H9 (cell line): ENCODE results near the gene PCDHGA2. TPM values are rescaled to one million over a fixed set of nuclear protein-coding genes. Genes with fewer than 3 reads are reported as not detected.

Experiments used
- DNase-seq: peaks from one replicate; pipeline ENCODE4 v3.0.0-alpha.2; 2017
- H2AFZ ChIP-seq: one replicate; pipeline ENCODE4 v1.6.1; 2013; ENCODE audit warnings: mild to moderate bottlenecking, low read length, control low read depth, moderate library complexity
- H2AK5ac ChIP-seq: 2 replicates; pipeline ENCODE4 v1.6.1; 2013; ENCODE audit warnings: low read length, control low read depth, mixed read lengths; ENCODE audit not compliant: insufficient read length
- H2BK120ac ChIP-seq: one replicate; pipeline ENCODE4 v1.6.1; 2013; ENCODE audit warnings: low read depth, mild to moderate bottlenecking, low read length, control low read depth, inconsistent platforms; ENCODE audit not compliant: poor library complexity, severe bottlenecking
- H2BK12ac ChIP-seq: 2 replicates; pipeline ENCODE4 v1.6.1; 2013; ENCODE audit warnings: low read length, control low read depth, mixed read lengths, low read depth; ENCODE audit not compliant: insufficient read length
- H2BK15ac ChIP-seq: 2 replicates; pipeline ENCODE4 v1.6.1; 2013; ENCODE audit warnings: low read depth, low read length, control low read depth
- H2BK20ac ChIP-seq: one replicate; pipeline ENCODE4 v1.6.1; 2013; ENCODE audit warnings: low read depth, mild to moderate bottlenecking, low read length, control low read depth, inconsistent platforms; ENCODE audit not compliant: poor library complexity, severe bottlenecking
- H2BK5ac ChIP-seq: 2 replicates; pipeline ENCODE4 v1.6.1; 2013; ENCODE audit warnings: low read length, control low read depth, mixed read lengths; ENCODE audit not compliant: insufficient read length
- H3K14ac ChIP-seq: 2 replicates; pipeline ENCODE4 v1.6.1; 2013; ENCODE audit warnings: low read length, control low read depth; ENCODE audit not compliant: insufficient read depth
- H3K18ac ChIP-seq: 2 replicates; pipeline ENCODE4 v1.6.1; 2013; ENCODE audit warnings: low read depth, mild to moderate bottlenecking, mixed read lengths, low read length, control low read depth; ENCODE audit not compliant: insufficient read length
- H3K23ac ChIP-seq: 2 replicates; pipeline ENCODE4 v1.6.1; 2013; ENCODE audit warnings: low read length, control low read depth, mixed read lengths, low read depth; ENCODE audit not compliant: insufficient read length
- H3K23me2 ChIP-seq: 2 replicates; pipeline ENCODE4 v1.6.1; 2013; ENCODE audit warnings: low read depth, mild to moderate bottlenecking, mixed read lengths, low read length, control low read depth; ENCODE audit not compliant: insufficient read length, poor library complexity, severe bottlenecking
- H3K27ac ChIP-seq: 2 replicates; pipeline ENCODE4 v1.5.1; 2013; ENCODE audit warnings: low read length, control low read depth, mixed read lengths, low read depth; ENCODE audit not compliant: insufficient read length
- H3K27me3 ChIP-seq: 2 replicates; pipeline ENCODE4 v1.6.1; 2013; ENCODE audit warnings: low read length, control low read depth, inconsistent platforms; ENCODE audit not compliant: insufficient read depth
- H3K4ac ChIP-seq: 2 replicates; pipeline ENCODE4 v1.6.1; 2013; ENCODE audit warnings: low read depth, mild to moderate bottlenecking, control low read depth, inconsistent platforms, low read length, moderate library complexity
- H3K4me1 ChIP-seq: 2 replicates; pipeline ENCODE4 v1.6.1; 2013; ENCODE audit warnings: low read length, control low read depth, inconsistent platforms; ENCODE audit not compliant: insufficient read depth
- H3K4me2 ChIP-seq: 2 replicates; pipeline ENCODE4 v1.6.1; 2013; ENCODE audit warnings: low read length, control low read depth, mixed read lengths; ENCODE audit not compliant: insufficient read length, insufficient read depth
- H3K56ac ChIP-seq: 2 replicates; pipeline ENCODE4 v1.6.1; 2013; ENCODE audit warnings: low read depth, mild to moderate bottlenecking, mixed read lengths, low read length, control low read depth; ENCODE audit not compliant: insufficient read length
- H3K79me1 ChIP-seq: 2 replicates; pipeline ENCODE4 v1.6.1; 2013; ENCODE audit warnings: low read depth, mild to moderate bottlenecking, moderate library complexity, low read length, control low read depth, inconsistent platforms; ENCODE audit not compliant: insufficient read depth, poor library complexity, severe bottlenecking
- H3K79me2 ChIP-seq: 2 replicates; pipeline ENCODE4 v1.6.1; 2013; ENCODE audit warnings: low read length, control low read depth, inconsistent platforms; ENCODE audit not compliant: insufficient read depth
- H3K9ac ChIP-seq: 2 replicates; pipeline ENCODE4 v1.6.1; 2013; ENCODE audit warnings: low read length, control low read depth, mixed read lengths; ENCODE audit not compliant: insufficient read length; ENCODE audit errors: extremely low read depth
- H3K9me3 ChIP-seq: one replicate; pipeline ENCODE4 v1.6.1; 2013; ENCODE audit warnings: low read depth, low read length, inconsistent platforms; ENCODE audit not compliant: control insufficient read depth
- H3T11ph ChIP-seq: one replicate; pipeline ENCODE4 v1.6.1; 2013; ENCODE audit warnings: mild to moderate bottlenecking, low read length, control low read depth, inconsistent platforms
- H4K20me1 ChIP-seq: one replicate; pipeline ENCODE4 v1.6.1; 2013; ENCODE audit not compliant: control insufficient read depth, insufficient read length, insufficient read depth
- H4K5ac ChIP-seq: 2 replicates; pipeline ENCODE4 v1.6.1; 2013; ENCODE audit warnings: low read depth, mild to moderate bottlenecking, mixed read lengths, low read length, control low read depth; ENCODE audit not compliant: insufficient read length
- H4K8ac ChIP-seq: replicated peaks from 2 replicates; pipeline ENCODE4 v1.6.1; 2013; ENCODE audit warnings: low read length, control low read depth, mixed read lengths, low read depth; ENCODE audit not compliant: insufficient read length
- H4K91ac ChIP-seq: 2 replicates; pipeline ENCODE4 v1.6.1; 2013; ENCODE audit warnings: low read depth, mild to moderate bottlenecking, moderate library complexity, mixed read lengths, low read length, control low read depth; ENCODE audit not compliant: insufficient read length
- H3K27ac Mint-ChIP-seq, 3 experiments: 2 replicates in 2 of 3; 3 replicates in 1 of 3; pipeline ENCODE4 v1.8.0; 2020 to 2021; ENCODE audit warnings: mixed read lengths in 3 of 3, mild to moderate bottlenecking in 1 of 3, moderate library complexity in 1 of 3
- H3K27me3 Mint-ChIP-seq: 2 replicates; pipeline ENCODE4 v1.8.0; 2021; ENCODE audit warnings: low read depth, mild to moderate bottlenecking, moderate library complexity, mixed read lengths
- H3K36me3 Mint-ChIP-seq, 3 experiments: 2 replicates in 2 of 3; 3 replicates in 1 of 3; pipeline ENCODE4 v1.8.0; 2020 to 2021; ENCODE audit warnings: low read depth in 3 of 3, mixed read lengths in 3 of 3; ENCODE audit not compliant: insufficient read depth in 1 of 3
- H3K4me1 Mint-ChIP-seq, 2 experiments: 2 replicates each; pipeline ENCODE4 v1.8.0; 2020; ENCODE audit warnings: mixed read lengths in 2 of 2
- H3K4me3 Mint-ChIP-seq, 2 experiments: 2 replicates in 1 of 2; 3 replicates in 1 of 2; pipeline ENCODE4 v1.8.0; 2020 to 2021; ENCODE audit warnings: mild to moderate bottlenecking in 2 of 2, mixed read lengths in 2 of 2, moderate library complexity in 1 of 2
- H3K9me3 Mint-ChIP-seq, 2 experiments: 2 replicates in 1 of 2; 3 replicates in 1 of 2; pipeline ENCODE4 v1.8.0; 2020; ENCODE audit warnings: mild to moderate bottlenecking in 2 of 2, mixed read lengths in 2 of 2, moderate library complexity in 1 of 2
- CTCF ChIP-seq: fragments of 200-600 bp; sonication (generic); conservative IDR thresholded peaks from 3 replicates; pipeline ENCODE4 v1.8.0; 2021; ENCODE audit warnings: antibody characterized with exemption, mild to moderate bottlenecking
- WGBS: extraction: QIAGEN DNeasy Blood & Tissue Kit; methylation state at CpG from one replicate; pipeline ENCODE4 v1.1.7; 2013; ENCODE audit warnings: missing lambda C conversion rate, low lambda C conversion rate, mixed read lengths; ENCODE audit not compliant: insufficient read length; ENCODE audit errors: extremely low coverage; 5-methylcytosine and 5-hydroxymethylcytosine counted together
- total RNA-seq: library from RNA; stranded (reverse); gene quantifications from 2 replicates; pipeline ENCODE4 v1.2.1, GENCODE V29; 2021

Gene PCDHGA2
- total RNA-seq, 1 experiment from 2014 or later: 0.90 TPM

- H3K4me3 Mint-ChIP-seq: no peak overlapping the region
- H3K27ac Mint-ChIP-seq: no peak overlapping the region
- no peak overlapping the region for H4K91ac ChIP-seq
- no peaks in the 10 kb centered on the region; the same call in 1 of the 2 replicates for H3K79me2 ChIP-seq
- no peak overlapping the region for H2AK5ac ChIP-seq
- H2BK15ac ChIP-seq: no peak overlapping the region
- H3K4me2 ChIP-seq: no peak overlapping the region
- H3K23ac ChIP-seq: no peak overlapping the region
- no peak overlapping the region for H3K4ac ChIP-seq
- no peak overlapping the region for H3K27ac ChIP-seq
- no peak overlapping the region for H2BK20ac ChIP-seq
- DNase-seq: no peak
- H4K20me1 ChIP-seq: no peaks in the 10 kb centered on the region
- H2BK12ac ChIP-seq: no peak overlapping the region
- no peak overlapping the region for H4K5ac ChIP-seq
- H3K4me1 Mint-ChIP-seq: no peaks in the 10 kb centered on the region
- no peak overlapping the region for H2AFZ ChIP-seq
- no peak overlapping the region for H3K56ac ChIP-seq
- H3K27me3 ChIP-seq: no peaks in the 10 kb centered on the region
- no peak for TF ChIP-seq CTCF
- H3K27me3 Mint-ChIP-seq: no peaks in the 10 kb centered on the region
- H3K23me2 ChIP-seq: no peaks in the 10 kb centered on the region
- H2BK120ac ChIP-seq: no peak overlapping the region
- no peak overlapping the region for H2BK5ac ChIP-seq
- peaks cover 0 to 6% (median 0%) of the 10 kb centered on the region in 3 experiments; a peak in 3 of 7 replicates for H3K36me3 Mint-ChIP-seq
- no peak overlapping the region for H3K14ac ChIP-seq
- H3K18ac ChIP-seq: no peak overlapping the region
- no peak overlapping the region for H3T11ph ChIP-seq
- no peaks in the 10 kb centered on the region for H3K4me1 ChIP-seq
- H3K9me3 Mint-ChIP-seq: peaks cover 14 to 62% of the 10 kb centered on the region in 2 experiments; a peak in 4 of 5 replicates
- whole genome bisulfite sequencing: no CpG with 5 or more reads among the region's 1 CpG
- no peaks in the 10 kb centered on the region for H3K79me1 ChIP-seq
- no peaks in the 10 kb centered on the region for H3K9me3 ChIP-seq
- no peak overlapping the region for H3K9ac ChIP-seq
- no peak overlapping the region for H4K8ac ChIP-seq
Measured at GRCh38 chr5:141306630-141307029, 31.9 kb upstream of the PCDHGA2 start.
